Thyroid gland (tissue), 4 donors: ENCODE results near the gene HDAC11. TPM values are rescaled to one million over a fixed set of nuclear protein-coding genes. Genes with fewer than 3 reads are reported as not detected.

Source experiments
- DNase-seq, 2 donors: peaks; one replicate each; pipeline ENCODE4 v3.0.0-alpha.2; 2019
- H3K27ac ChIP-seq, 3 donors: fragments of 200-600 bp; sonication (generic); 1 replicate in 2 of 3; 2 replicates in 1 of 3; pipeline ENCODE4 v1.5.1; 2016 to 2019; ENCODE audit warnings: mild to moderate bottlenecking in 1 of 3, moderate library complexity in 1 of 3
- H3K27me3 ChIP-seq: fragments of 200-600 bp; sonication (generic); one replicate; pipeline ENCODE4 v1.5.1; 2019
- H3K36me3 ChIP-seq, 2 donors: fragments of 200-600 bp; sonication (generic); one replicate each; pipeline ENCODE4 v1.5.1; 2016 to 2019
- H3K4me1 ChIP-seq, 2 donors: fragments of 200-600 bp; sonication (generic); one replicate each; pipeline ENCODE4 v1.5.1; 2017 to 2019
- H3K4me3 ChIP-seq, 3 donors: fragments of 200-600 bp; sonication (generic); replicated peaks in 1 of 3; 1 replicate in 2 of 3; 2 replicates in 1 of 3; pipeline ENCODE4 v1.5.1; 2016; ENCODE audit warnings: mild to moderate bottlenecking in 1 of 3
- H3K9me3 ChIP-seq: fragments of 200-600 bp; sonication (generic); one replicate; pipeline ENCODE4 v1.5.1; 2017
- CTCF ChIP-seq, 6 experiments: fragments of 200-600 bp in 3 of 6; fragments of 450-650 bp in 3 of 6; sonication (generic) in 3 of 6; IDR thresholded peaks; one replicate each; pipeline ENCODE4 v1.5.1; 2016 to 2019; ENCODE audit warnings: antibody characterized with exemption in 6 of 6, mild to moderate bottlenecking in 2 of 6, inconsistent platforms in 1 of 6, moderate library complexity in 1 of 6
- POLR2A ChIP-seq, 2 donors: fragments of 450-650 bp; IDR thresholded peaks; one replicate each; pipeline ENCODE4 v1.6.1; 2017; ENCODE audit warnings: antibody characterized with exemption in 2 of 2, mild to moderate bottlenecking in 2 of 2, moderate library complexity in 1 of 2
- WGBS, 2 donors: methylation state at CpG; one replicate each; pipeline ENCODE4 v1.1.5; 2017; 5-methylcytosine and 5-hydroxymethylcytosine counted together
- intact Hi-C: fragments of 100-400 bp; cut with DNase I; formaldehyde crosslinking; loops from one replicate; pipeline ENCODE4 v1.15.1; 2023
- total RNA-seq, 4 donors: library from RNA; depleted of rRNA; stranded (reverse); fragments of >200 nt; gene quantifications; one replicate each; pipeline ENCODE4 v1.2.3, GENCODE V29; 2016

Gene HDAC11
- total RNA-seq, 4 donors from 2014 or later = 18.8 to 47.5 (median 30.8) TPM

GRCh38 chr3:13501958-13502790, 22.1 kb downstream of the HDAC11 start:
- TF ChIP-seq CTCF (IDR thresholded peaks at IDR 0.05) = no peak
- no peak for TF ChIP-seq POLR2A (IDR thresholded peaks at IDR 0.05)
- no peak overlapping the region for H3K4me3 ChIP-seq
- no peaks in the 10 kb centered on the region for H3K4me1 ChIP-seq
- 94 to 98% methylated on average over 11 to 14 of the region's 18 CpGs for WGBS, 2 donors
- H3K27me3 ChIP-seq = no peaks in the 10 kb centered on the region
- intact Hi-C loops = no loop called here
- H3K36me3 ChIP-seq = no peaks in the 10 kb centered on the region
- DNase-seq = no peak
- no peak overlapping the region for H3K27ac ChIP-seq
- H3K9me3 ChIP-seq = no peaks in the 10 kb centered on the region

GRCh38 chr3:13502791-13503060, 22.6 kb downstream of the HDAC11 start:
- H3K27me3 ChIP-seq = no peaks in the 10 kb centered on the region
- no peak overlapping the region for H3K27ac ChIP-seq
- intact Hi-C loops = no loop called here
- no peak for DNase-seq
- H3K36me3 ChIP-seq = no peaks in the 10 kb centered on the region
- H3K4me3 ChIP-seq = no peak overlapping the region
- no peaks in the 10 kb centered on the region for H3K4me1 ChIP-seq
- no peaks in the 10 kb centered on the region for H3K9me3 ChIP-seq
- WGBS, 2 donors = 90 to 94% methylated on average over 7 to 8 of the region's 8 CpGs
- no peak for TF ChIP-seq POLR2A (IDR thresholded peaks at IDR 0.05)
- TF ChIP-seq CTCF (IDR thresholded peaks at IDR 0.05) = no peak

DNA sequence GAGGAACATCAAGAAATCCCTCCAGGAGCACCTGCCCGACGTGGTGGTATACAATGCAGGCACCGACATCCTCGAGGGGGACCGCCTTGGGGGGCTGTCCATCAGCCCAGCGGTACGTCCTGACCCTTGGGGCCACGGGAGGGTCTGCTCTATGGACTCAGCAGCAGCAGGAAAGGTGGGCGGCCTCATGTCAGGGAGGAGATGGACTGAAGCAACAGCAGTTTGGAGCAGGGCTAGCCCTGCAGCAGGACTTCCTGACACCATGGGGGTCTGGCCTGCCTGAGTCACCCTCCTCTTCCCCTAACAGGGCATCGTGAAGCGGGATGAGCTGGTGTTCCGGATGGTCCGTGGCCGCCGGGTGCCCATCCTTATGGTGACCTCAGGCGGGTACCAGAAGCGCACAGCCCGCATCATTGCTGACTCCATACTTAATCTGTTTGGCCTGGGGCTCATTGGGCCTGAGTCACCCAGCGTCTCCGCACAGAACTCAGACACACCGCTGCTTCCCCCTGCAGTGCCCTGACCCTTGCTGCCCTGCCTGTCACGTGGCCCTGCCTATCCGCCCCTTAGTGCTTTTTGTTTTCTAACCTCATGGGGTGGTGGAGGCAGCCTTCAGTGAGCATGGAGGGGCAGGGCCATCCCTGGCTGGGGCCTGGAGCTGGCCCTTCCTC, 24.2 kb downstream of the HDAC11 start:
- TF ChIP-seq CTCF (IDR thresholded peaks at IDR 0.05) = no peak
- DNase-seq = no peak
- WGBS, 2 donors = 90 to 92% methylated on average over 15 to 16 of the region's 23 CpGs
- Histone ChIP-seq H3K9me3 (no peaks in the 10 kb centered on the region), H3K27ac (no peak overlapping the region), H3K36me3 (no peaks in the 10 kb centered on the region), H3K27me3 (no peaks in the 10 kb centered on the region), H3K4me1 (no peaks in the 10 kb centered on the region), H3K4me3 (no peak overlapping the region)
- intact Hi-C loops = no loop called here

DNA sequence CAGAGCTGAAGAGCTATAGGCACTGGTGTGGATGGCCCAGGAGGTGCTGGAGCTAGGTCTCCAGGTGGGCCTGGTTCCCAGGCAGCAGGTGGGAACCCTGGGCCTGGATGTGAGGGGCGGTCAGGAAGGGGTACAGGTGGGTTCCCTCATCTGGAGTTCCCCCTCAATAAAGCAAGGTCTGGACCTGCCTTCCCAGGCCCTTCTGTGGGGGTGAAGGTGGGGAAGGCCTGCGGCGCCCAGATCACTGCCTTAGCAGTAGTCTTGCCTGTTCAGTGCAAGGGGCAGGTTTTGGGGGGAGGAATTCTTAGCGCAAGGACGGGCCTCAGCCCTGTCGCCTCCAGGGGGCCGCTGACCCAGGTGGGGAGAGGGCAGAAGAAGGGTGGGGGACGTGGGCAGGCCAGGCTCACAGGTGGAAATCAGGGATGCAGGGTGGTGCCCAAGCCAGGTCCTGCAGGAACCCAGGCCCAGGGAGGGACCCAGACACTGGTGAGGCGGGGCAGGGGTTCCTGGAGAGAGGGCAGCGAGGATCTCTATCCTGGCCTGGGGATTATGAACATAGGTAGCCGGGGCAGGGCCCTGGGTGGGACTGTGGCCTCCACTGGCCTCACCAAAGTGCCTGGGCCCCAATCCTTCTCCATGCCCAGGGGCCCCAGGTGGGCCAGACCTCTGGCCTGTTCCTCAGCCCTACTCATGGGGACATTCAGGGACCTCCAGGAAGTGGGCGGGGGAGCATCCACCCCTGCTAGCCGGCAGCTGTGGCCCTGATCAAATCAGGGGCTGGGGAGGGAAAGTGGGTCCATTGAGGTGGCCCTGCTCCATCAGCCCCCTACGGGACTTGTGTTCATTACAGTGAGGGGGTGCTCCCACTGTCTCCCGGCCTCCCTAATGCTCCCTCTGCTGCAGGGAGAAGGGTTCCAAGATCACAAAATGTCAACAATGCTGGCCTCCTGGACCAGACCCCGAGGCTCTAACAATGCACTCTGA, 25.3 kb downstream of the HDAC11 start:
- H3K27ac ChIP-seq = no peak overlapping the region
- H3K9me3 ChIP-seq = no peaks in the 10 kb centered on the region
- DNase-seq = no peak
- 88 to 91% methylated on average over 8 to 15 of the region's 16 CpGs for WGBS, 2 donors
- H3K36me3 ChIP-seq = no peaks in the 10 kb centered on the region
- intact Hi-C loops = no loop called here
- no peaks in the 10 kb centered on the region for H3K27me3 ChIP-seq
- TF ChIP-seq CTCF (IDR thresholded peaks at IDR 0.05) = no peak
- TF ChIP-seq POLR2A (IDR thresholded peaks at IDR 0.05) = no peak
- no peak overlapping the region for H3K4me3 ChIP-seq
- H3K4me1 ChIP-seq = no peaks in the 10 kb centered on the region
